HG03565 (cell line): ENCODE results near the gene EBF3.

ENCODE experiments used
- ATAC-seq: cut with Tn5 transposase; IDR thresholded peaks from one replicate; pipeline ENCODE4 v1.9.1; 2021; ENCODE audit warnings: mild to moderate bottlenecking, moderate library complexity; ENCODE audit not compliant: unreplicated experiment

Gene EBF3

GRCh38 chr10:129857242-129857960 is 106.7 kb downstream of the EBF3 start:
- no peak for ATAC-seq

DNA sequence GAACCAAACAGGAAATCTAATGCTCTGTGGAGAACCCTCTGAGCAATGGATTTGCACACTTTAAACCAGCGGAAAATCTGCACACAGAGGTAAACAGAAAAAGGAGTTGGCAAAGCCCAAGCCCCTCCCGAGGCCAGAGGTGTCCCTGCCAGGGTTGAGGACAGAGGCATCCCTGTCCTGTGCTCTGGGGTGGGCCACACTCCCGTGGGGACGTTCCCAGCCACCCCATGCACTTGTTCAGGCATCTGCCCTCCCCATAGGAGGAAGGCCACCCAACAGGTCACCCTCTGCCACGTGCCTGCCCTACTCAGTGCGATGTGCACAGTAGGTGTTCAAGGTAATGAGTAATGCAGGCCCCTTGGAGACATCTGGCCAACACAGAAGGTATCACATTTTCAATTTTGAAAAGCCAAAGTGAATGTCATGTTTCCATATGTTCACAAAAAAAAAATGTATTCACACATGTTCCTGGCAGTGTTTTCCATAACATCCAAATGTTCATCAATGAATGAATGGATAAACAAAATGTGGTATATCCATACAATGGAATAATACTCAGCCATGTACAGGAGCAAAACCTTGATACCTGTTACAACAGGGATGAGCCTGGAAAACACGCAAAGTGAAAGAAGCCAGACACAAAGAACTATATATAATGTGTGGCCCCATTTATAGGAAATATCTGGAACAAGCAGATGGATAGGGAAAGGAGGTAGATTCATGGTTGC is 108.1 kb downstream of the EBF3 start:
- no peak for ATAC-seq

DNA sequence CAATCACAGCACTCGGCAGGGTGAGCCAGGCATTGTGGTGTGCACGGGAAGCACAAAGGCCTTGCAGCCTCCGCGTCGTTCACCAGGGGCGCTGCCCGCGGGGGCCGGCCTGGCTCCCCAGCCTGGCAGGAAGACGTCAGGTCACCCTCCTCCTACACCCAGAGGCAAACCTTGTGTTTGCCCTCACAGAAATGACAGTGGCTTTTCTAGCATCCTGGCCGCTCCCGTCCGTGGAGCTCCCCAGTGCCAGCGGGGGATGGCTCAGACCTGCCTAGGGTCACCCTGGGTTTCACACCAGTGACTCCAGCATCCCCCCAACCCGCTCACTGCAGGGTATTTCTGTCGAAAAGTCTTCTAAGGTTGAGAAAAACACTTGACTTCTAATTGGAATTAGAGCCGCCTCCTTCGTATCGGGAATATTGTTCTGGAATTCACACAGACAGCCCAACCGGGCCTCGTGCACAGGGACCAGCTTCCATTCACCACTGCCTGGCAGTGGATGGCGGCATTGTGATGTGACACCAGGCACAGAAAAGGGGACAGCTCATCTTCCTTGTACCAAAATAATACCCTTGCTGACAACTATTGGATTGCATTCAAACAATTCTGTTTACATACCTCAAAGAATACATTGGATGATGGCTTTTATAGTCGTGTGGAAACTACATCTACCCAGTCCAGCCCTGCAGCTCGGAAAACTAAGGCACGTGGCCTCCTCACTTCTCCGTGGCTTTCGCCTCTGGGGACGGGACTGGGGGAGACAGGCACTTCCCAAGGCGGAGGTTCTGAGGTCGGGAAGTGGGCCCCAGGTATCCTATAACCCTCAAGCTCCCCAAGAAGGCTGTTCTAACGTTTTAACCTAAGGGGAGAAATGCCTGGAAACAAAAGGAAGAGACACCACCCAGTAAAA is 109.0 kb downstream of the EBF3 start:
- ATAC-seq = no peak

GRCh38 chr10:129854158-129854557 is 109.9 kb downstream of the EBF3 start:
- no peak for ATAC-seq

GRCh38 chr10:129853562-129853903 is 110.5 kb downstream of the EBF3 start:
- no peak for ATAC-seq

GRCh38 chr10:129852829-129853561 is 111.1 kb downstream of the EBF3 start:
- ATAC-seq = no peak

DNA sequence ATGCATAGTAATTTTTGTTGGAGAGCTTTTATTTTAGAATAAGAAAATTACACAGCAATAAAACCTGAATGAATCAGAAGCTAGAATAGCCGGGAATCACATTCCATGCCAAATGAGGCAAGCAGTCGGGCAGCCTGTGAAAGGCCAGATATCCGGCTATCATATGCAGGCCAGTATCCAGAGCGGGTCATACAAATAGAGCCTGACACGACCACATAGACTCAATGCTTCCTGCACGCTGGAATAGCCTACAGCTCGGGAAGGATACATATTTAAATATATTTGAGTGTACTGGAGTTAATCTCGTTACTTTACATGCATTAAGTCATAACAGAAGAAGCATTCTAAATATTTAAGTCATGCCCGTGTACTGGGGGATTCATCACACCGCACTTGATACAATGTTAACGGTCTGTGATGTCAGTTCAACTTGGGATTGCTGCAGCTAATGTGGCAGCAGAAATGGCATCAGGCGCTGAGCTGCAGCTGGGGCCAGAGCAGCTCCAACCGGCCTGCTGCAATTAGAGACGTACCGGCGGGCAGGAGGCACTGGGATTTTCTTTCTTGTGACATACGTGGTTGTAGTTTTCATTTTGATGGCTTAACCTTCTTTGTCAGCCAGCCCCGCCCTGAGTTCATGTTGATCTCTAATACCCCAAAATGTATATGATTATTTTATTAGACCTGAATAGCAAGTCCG is 112.0 kb downstream of the EBF3 start:
- ATAC-seq = no peak

- ATAC-seq = no peak
Measured at GRCh38 chr10:129850790-129851189, 113.3 kb downstream of the EBF3 start.

DNA sequence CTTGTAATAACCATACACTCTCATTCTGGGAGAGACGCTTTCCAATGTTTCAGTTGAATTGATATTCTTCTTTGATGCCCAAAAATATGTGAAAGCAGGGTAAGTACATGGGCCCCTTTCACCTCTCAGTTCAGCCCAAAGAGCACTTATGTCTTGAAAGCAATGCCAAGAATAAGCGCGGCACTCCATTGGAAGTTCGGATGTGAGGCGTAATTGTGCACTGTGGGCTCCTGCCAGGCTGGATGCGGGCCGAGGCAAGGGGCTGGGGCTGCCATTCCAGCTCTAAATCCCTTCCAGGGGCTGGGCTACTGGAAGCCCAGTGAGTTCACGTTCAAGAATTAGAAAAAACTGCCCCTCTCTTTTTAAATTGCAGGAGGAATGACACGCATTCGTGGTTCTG is 113.8 kb downstream of the EBF3 start:
- no peak for ATAC-seq

GRCh38 chr10:129849853-129850252 is 114.2 kb downstream of the EBF3 start:
- no peak for ATAC-seq

DNA sequence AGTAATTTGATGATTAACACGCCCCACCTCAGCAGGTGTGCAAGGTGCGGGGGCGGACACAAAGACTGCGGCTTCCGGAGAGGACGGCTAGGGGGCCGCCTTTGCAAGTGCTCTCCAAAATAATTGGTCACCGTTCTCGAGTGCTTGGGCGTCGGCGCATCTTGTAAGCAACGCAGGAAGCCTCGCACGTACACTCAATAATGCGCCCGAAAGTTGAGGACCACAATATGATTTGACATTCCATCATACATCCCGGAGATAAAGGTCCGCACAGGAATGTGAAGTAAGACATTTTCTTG is 114.7 kb downstream of the EBF3 start:
- no peak for ATAC-seq

DNA sequence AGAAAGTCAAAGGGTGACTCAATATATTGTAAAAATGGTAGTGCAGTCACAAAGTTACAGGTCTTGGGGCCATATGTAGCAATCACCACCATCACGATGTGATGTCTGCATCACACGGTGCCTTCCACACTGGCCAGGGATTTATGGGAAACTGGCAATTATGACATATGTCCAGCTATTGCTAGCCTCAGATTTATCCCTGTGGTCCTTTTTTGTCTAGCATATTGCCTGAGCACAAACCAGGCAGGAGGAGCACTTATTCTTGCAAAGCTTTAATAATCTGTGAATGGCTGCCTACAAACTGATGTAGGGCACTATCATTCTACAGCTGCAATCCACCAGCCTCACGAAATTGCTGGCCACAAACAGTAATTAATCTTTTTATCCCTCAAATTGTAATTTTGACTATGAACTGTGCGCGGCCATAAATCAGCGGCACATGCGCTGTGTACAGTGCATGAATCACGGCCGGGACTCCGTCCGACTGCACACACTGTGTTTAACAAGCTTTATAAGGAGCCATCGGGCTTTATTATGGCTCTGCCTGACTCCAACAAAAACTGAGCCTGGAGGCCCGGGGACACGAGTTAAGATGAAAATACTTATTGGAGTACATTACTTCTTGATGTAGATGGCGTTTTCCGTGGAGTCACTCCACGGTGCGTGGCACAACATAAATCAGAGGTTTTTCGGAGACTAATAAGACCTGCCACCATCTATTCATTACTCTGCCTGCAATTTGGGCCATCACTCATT is 115.2 kb downstream of the EBF3 start:
- ATAC-seq = no peak

DNA sequence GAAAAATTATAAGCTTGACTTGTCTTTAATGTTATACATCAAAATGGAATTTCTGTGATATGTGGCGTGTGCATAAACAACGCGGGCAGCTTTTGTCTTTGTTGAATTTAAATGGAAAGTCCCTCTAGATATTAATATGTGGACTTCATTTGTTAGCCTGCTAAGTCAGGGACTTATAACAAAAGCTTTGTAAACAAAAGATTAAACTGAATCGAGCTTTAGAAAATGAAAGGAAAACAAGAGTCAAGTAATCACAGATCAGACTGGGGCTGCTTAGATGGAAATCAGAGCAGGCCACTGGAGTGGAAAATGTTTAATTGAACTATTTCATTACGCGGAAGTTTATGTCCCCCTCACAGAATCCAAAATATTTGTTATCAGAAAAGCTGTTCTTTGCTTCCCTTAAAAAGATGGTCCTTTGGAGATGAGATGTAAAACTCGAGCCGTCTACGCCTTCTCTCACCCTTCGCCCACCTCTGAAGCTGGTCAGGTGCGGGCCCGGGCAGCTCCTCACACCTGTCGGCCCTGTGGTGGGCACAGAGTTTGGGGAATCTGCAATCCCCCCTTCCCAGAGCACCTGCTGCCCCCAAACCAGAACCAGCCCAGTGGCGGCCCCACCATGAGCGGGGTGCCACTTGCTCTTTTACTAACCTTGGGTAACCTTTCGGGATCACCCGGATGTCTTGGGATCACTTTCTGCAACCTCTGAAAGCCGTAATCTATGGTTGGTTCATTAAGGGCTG is 116.2 kb downstream of the EBF3 start:
- no peak for ATAC-seq

DNA sequence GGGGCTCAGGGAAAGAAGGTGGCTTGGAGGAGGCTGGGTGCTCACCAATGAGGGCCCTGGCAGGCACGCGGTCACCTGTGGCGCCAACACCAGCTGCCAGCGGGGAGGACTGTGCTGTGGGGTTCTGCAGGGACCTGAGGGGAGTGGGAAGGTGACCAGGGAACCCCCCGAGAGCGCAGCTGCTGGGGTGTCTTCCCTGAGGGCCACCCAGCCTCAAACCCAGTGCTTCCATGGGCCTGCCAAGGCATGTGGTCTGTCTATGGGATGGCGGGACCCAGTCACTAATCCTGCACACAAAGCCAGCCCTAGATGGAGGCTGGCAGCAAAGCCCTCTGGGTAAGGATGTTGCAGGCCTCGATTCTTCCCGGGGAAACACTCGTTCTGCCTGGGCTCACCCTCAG is 117.1 kb downstream of the EBF3 start:
- no peak for ATAC-seq

- no peak for ATAC-seq
Measured at GRCh38 chr10:129845111-129845753, 118.8 kb downstream of the EBF3 start.

GRCh38 chr10:129844216-129844766 is 119.8 kb downstream of the EBF3 start:
- no peak for ATAC-seq

GRCh38 chr10:129843702-129844101 is 120.4 kb downstream of the EBF3 start:
- ATAC-seq = no peak

DNA sequence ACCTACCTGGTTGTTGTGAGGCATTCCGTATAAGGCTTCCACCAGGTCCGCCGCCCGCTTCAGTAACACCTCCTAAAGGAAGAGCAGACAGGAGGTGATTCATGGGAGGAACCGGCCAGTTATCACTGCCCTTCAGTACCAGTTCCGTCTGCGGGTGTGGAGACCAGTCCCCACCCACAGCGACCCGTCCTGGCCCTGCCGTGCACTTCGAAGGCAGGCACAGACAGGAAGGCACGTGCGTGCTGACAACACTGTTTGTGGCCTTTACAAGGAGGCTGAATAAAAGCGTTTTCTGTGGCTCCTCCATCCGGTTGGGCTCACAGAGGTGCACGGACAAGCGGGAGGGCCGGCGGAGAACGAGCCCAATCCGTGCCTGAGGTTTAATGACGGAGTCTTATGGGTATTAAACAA is 120.9 kb downstream of the EBF3 start:
- ATAC-seq = no peak
